H1 (cell line): ENCODE data around the gene TMEM114. TPM values are rescaled to one million over a fixed set of nuclear protein-coding genes. Genes with fewer than 3 reads are reported as not detected.

Experiments used
- ATF3 ChIP-seq: IDR thresholded peaks from 2 replicates; pipeline ENCODE4 v1.6.1; 2011; ENCODE audit warnings: low read depth, mild to moderate bottlenecking, low read length; ENCODE audit not compliant: insufficient read depth
- CHD7 ChIP-seq: fragments of 300-600 bp; sonication (generic); IDR thresholded peaks from 2 replicates; pipeline ENCODE4 v1.7.1; 2012; ENCODE audit warnings: low read length, moderate library complexity, mild to moderate bottlenecking, inconsistent platforms; ENCODE audit not compliant: insufficient replicate concordance
- EZH2 ChIP-seq: fragments of 200-600 bp; sonication (generic); IDR thresholded peaks from 2 replicates; pipeline ENCODE4 v1.7.1; 2012; ENCODE audit warnings: low read depth, mild to moderate bottlenecking, moderate library complexity, low read length, inconsistent platforms; ENCODE audit not compliant: severe bottlenecking
- KDM4A ChIP-seq: IDR thresholded peaks from one replicate; pipeline ENCODE4 v1.7.1; 2012; ENCODE audit warnings: low read depth, mild to moderate bottlenecking, moderate library complexity, low read length, inconsistent platforms; ENCODE audit not compliant: severe bottlenecking
- MAX ChIP-seq: IDR thresholded peaks from 2 replicates; pipeline ENCODE4 v1.6.1; 2012; ENCODE audit warnings: inconsistent platforms
- PHF8 ChIP-seq: fragments of 200-600 bp; sonication (generic); conservative IDR thresholded peaks from 2 replicates; pipeline ENCODE4 v1.7.1; 2012; ENCODE audit warnings: low read depth, mild to moderate bottlenecking, inconsistent platforms, low read length, moderate library complexity
- SIX5 ChIP-seq: IDR thresholded peaks from 2 replicates; pipeline ENCODE4 v1.6.1; 2011; ENCODE audit warnings: mild to moderate bottlenecking, low read depth, low read length
- SRF ChIP-seq: IDR thresholded peaks from 2 replicates; pipeline ENCODE4 v1.6.1; 2011; ENCODE audit warnings: mild to moderate bottlenecking, low read depth, low read length, moderate library complexity
- polyA plus RNA-seq, 7 experiments: library from polyadenylated mRNA; depleted of rRNA in 3 of 7; stranded (reverse) in 5 of 7; unstranded in 2 of 7; fragments of >200 nt in 5 of 7; fragments of 200-250 nt in 2 of 7; gene quantifications; 1 replicate in 5 of 7; 2 replicates in 1 of 7; 4 replicates in 1 of 7; pipeline versions ENCODE4 v1.2.1 to v1.2.3, GENCODE V29; 2011 to 2013; ENCODE audit warnings: missing spikeins in 2 of 7, mixed read lengths in 2 of 7
- total RNA-seq: library from RNA; stranded (reverse); fragmentation: NEBNext Ultra II Directional; extraction: Animal tissue kit (Norgen Biotek cat#: 25700); gene quantifications from 2 replicates; pipeline ENCODE4 v1.2.1, GENCODE V29; 2021

Gene TMEM114
- total and polyA plus RNA-seq, 2 of the 8 experiments (the other 6 are each of a cell fraction or from before 2014, with no cell fraction given): 1.6 to 2.9 TPM

GRCh38 chr16:8639694-8640093 is 49.4 kb upstream of the TMEM114 start (continued):
- TF ChIP-seq CHD7 (no peak), EZH2 (no peak), PHF8 (no peak), ATF3 (no peak), SIX5 (no peak), SRF (no peak), KDM4A (no peak), MAX (no peak)
